ENCODE data around the gene RPAP3.

The RPAP3 gene

GRCh38 chr12:47735649-47736048 lies 29.8 kb upstream of the RPAP3 start:
- no peak overlapping the region for H3K4me3 Mint-ChIP-seq
- ATAC-seq (no peak), DNase-seq (ENCODE audit: low spot score in 2 of 2) (no peak)
- peaks cover 16% of the 10 kb centered on the region for H3K4me1 Mint-ChIP-seq
- H3K36me3 Mint-ChIP-seq: no peaks in the 10 kb centered on the region
- no peaks in the 10 kb centered on the region for H3K9me3 Mint-ChIP-seq
- H3K27ac Mint-ChIP-seq: peak overlapping the region; percentile 72

- ATAC-seq (no peak), DNase-seq (ENCODE audit: low spot score in 2 of 2) (no peak)
- no peaks in the 10 kb centered on the region for H3K36me3 Mint-ChIP-seq
- H3K27ac Mint-ChIP-seq: peak overlapping the region; percentile 72
- no peak overlapping the region for H3K4me3 Mint-ChIP-seq
- no peaks in the 10 kb centered on the region for H3K9me3 Mint-ChIP-seq
- H3K4me1 Mint-ChIP-seq: peaks cover 9% of the 10 kb centered on the region
Observed at GRCh38 chr12:47734725-47735480, 29.1 kb upstream of the RPAP3 start.

DNA sequence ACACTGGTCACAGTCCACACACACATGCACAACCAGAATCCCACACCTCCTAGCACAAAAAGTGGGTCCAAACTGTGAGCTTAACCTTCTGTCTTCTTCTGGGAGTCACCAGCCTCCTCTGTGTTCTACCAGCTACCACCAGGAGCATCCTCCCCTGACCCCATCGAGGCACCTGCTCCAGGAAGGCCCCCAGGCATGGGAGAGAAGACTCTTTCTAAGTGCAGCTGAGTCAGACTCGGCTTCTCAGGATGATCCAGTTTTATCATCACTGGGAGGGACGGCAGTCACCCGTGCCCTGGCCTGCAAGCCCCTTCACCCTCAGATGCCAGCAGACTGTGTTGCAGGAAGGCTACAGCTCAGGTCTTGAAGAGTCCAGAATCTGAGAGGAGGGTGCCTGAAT lies 27.3 kb upstream of the RPAP3 start:
- Mint-ChIP-seq H3K9me3 (no peaks in the 10 kb centered on the region), H3K4me1 (peaks cover 4% of the 10 kb centered on the region), H3K36me3 (no peaks in the 10 kb centered on the region), H3K27ac (peak overlapping the region; percentile 60), H3K4me3 (no peak overlapping the region)
- no peak for ATAC-seq
- no peak for DNase-seq (ENCODE audit: low spot score in 2 of 2)

DNA sequence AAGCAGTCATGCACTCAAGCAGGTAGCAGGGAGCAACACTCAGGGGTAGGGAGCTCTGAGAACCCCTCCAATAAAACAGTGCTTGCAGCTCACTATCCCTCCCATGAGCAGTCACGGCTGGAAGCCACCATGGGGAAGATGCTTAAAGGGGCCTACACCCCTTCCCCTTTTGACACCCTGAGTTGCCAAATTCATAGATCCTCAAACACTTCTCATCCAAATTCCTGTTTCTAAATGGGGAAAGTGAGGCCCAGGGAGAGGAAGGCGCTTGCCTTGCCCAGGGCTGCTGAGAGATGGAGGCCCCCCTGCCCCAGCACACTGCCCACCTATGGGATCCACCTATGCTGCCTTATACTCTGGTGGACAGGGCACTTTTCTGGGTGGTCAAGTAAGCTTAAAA lies 26.7 kb upstream of the RPAP3 start:
- Mint-ChIP-seq H3K27ac (peak overlapping the region; percentile 60), H3K4me1 (peaks cover 5% of the 10 kb centered on the region), H3K4me3 (no peak overlapping the region), H3K36me3 (no peaks in the 10 kb centered on the region), H3K9me3 (no peaks in the 10 kb centered on the region)
- ATAC-seq (no peak), DNase-seq (ENCODE audit: low spot score in 2 of 2) (no peak)

- no peak for ATAC-seq
- no peak overlapping the region for H3K27ac Mint-ChIP-seq
- no peaks in the 10 kb centered on the region for H3K36me3 Mint-ChIP-seq
- no peak for DNase-seq (ENCODE audit: low spot score in 2 of 2)
- no peak overlapping the region for H3K4me3 Mint-ChIP-seq
- H3K9me3 Mint-ChIP-seq: no peaks in the 10 kb centered on the region
- H3K4me1 Mint-ChIP-seq: peaks cover 5% of the 10 kb centered on the region
Observed at GRCh38 chr12:47731723-47732122, 25.9 kb upstream of the RPAP3 start.

DNA sequence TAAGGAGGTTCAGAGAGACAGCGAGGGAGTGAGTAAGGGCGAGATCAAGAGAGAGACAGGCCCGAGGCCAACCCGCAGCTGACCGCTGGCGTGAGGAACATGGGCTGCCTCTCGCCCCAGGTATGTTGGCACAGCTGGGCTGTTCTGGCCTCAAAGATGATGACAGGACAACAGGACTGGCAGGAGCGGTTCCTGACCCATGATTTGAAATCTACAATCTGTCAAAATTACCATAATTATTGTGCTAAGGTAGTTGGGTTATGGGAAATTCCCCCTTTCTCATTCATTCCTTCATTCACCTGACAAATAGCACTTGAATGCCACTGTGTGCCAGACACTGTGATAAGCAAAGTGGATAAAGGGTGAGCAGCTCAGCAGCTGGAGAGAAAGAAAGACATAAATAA lies 24.5 kb upstream of the RPAP3 start:
- H3K4me1 Mint-ChIP-seq: peaks cover 5% of the 10 kb centered on the region
- H3K36me3 Mint-ChIP-seq: no peaks in the 10 kb centered on the region
- no peak for ATAC-seq
- DNase-seq (ENCODE audit: low spot score in 2 of 2): no peak
- H3K27ac Mint-ChIP-seq: no peak overlapping the region
- H3K9me3 Mint-ChIP-seq: no peaks in the 10 kb centered on the region
- H3K4me3 Mint-ChIP-seq: no peak overlapping the region

GRCh38 chr12:47729233-47729632 lies 23.4 kb upstream of the RPAP3 start:
- Mint-ChIP-seq H3K4me3 (no peak overlapping the region), H3K36me3 (no peaks in the 10 kb centered on the region), H3K27ac (peak overlapping the region; percentile 86), H3K9me3 (no peaks in the 10 kb centered on the region), H3K4me1 (peaks cover 5% of the 10 kb centered on the region)
- ATAC-seq (no peak), DNase-seq (ENCODE audit: low spot score in 2 of 2) (no peak)

DNA sequence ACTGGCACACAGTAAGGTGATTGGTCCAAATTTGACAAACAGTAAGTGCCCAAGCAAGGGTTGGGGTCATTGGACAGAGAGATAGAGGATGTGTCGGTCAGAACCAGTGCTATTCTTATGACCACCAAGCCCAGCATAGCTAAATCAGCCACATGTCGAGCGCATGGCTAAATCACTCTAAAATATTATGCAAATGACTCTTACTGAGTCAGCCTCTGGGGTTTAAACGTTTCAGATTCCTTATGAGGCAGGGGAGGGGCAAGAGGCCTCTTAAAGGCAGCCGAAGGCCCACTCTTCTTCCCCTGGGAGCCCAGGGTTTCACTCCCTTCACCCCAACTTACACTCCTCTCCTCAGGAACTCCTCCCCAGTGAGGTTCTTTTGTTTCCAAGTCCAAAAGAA lies 20.1 kb upstream of the RPAP3 start:
- Mint-ChIP-seq H3K36me3 (no peaks in the 10 kb centered on the region), H3K4me3 (no peak overlapping the region), H3K4me1 (peaks cover 35% of the 10 kb centered on the region), H3K27ac (no peak overlapping the region), H3K9me3 (no peaks in the 10 kb centered on the region)
- no peak for DNase-seq (ENCODE audit: low spot score in 2 of 2)
- no peak for ATAC-seq

GRCh38 chr12:47725091-47725772 lies 19.4 kb upstream of the RPAP3 start, which contains the start of gene ENDOU:
Gene ENDOU, minus strand, starts transcription at chr12:47725490. Its CDS starts 77 bp downstream, at chr12:47725413.
- ATAC-seq (no peak), DNase-seq (ENCODE audit: low spot score in 2 of 2) (no peak)
- peaks cover 39% of the 10 kb centered on the region for H3K4me1 Mint-ChIP-seq
- no peak within 1 kb of the TSS for H3K4me3 Mint-ChIP-seq
- peak within 1 kb of the TSS; percentile 83 for H3K27ac Mint-ChIP-seq
- H3K9me3 Mint-ChIP-seq: no peaks in the 10 kb centered on the region
- H3K36me3 Mint-ChIP-seq: no peaks in the 10 kb centered on the region

DNA sequence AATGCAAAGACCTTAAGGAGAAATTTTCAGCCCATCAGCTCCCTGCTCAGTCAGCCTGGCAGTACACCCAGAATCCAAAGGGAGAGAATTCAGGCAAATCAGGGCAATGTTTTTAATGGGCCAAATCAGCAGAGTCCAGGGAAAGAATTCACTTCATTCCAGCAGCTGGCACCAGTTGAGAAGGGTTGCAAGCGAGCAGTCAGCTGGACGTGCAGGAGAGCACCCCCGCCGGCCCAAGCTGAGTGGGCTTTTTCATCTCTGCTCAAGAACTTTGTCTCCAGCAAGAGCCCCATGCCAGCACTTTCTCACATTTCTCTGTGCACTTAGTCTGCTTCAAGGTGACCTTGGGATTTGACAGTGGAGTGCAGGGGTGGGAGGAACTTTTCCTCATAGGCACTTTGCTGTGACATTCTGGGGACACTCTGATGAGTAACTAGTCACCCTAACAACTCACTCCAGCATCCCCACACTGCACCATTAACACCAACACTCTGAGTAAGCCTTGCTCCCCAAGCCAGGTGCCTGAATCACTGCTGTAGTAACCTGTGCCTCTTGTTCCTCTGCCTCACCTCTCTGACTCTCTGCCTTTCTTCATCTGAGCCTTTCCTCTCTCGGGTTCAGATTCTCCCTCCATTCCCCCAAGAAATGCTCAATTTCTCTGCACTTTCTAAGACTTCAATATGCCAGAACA lies 17.3 kb upstream of the RPAP3 start:
- no peaks in the 10 kb centered on the region for H3K36me3 Mint-ChIP-seq
- H3K9me3 Mint-ChIP-seq: no peaks in the 10 kb centered on the region
- ATAC-seq: peak; percentile 60
- H3K27ac Mint-ChIP-seq: peak overlapping the region; percentile 0
- no peak overlapping the region for H3K4me3 Mint-ChIP-seq
- no peak for DNase-seq (ENCODE audit: low spot score in 2 of 2)
- H3K4me1 Mint-ChIP-seq: peaks cover 35% of the 10 kb centered on the region

- Mint-ChIP-seq H3K36me3 (no peaks in the 10 kb centered on the region), H3K27ac (peak overlapping the region; percentile 0), H3K9me3 (no peaks in the 10 kb centered on the region), H3K4me3 (no peak overlapping the region), H3K4me1 (peaks cover 40% of the 10 kb centered on the region)
- ATAC-seq (no peak), DNase-seq (ENCODE audit: low spot score in 2 of 2) (no peak)
Observed at GRCh38 chr12:47722136-47722834, 16.5 kb upstream of the RPAP3 start.

DNA sequence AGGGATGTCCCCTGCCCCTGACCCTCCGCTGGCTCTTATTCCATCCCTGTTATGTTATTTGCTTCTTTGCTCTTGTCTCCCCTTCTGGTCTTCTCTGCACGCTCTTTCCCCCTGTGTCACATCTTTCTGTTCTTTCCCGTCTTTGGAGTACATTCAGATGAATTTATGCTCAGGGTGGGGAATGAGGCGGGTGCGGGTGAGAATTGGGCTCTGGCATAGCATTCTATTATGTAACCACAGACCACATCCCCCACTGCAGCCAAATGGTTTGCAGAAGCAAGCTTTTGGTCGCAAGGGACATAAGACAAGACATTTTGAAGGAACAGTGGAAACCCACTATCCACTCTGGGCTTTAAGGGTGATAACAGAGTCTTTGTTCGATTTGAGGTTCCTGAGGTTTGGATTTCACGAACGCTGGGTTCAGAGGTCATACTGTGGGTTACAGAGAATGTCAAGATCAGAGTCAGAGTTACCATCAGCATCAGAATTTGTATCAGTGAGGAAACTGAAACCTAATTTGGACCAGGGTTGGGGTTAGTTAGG lies 15.7 kb upstream of the RPAP3 start:
- Mint-ChIP-seq H3K9me3 (no peaks in the 10 kb centered on the region), H3K4me1 (peaks cover 40% of the 10 kb centered on the region), H3K27ac (peak overlapping the region; percentile 8), H3K36me3 (no peaks in the 10 kb centered on the region), H3K4me3 (peak overlapping the region; percentile 3)
- peak; percentile 75 for ATAC-seq
- peak in 1 of 2 donors; percentile 61 for DNase-seq (ENCODE audit: low spot score in 2 of 2)

GRCh38 chr12:47718531-47718930 lies 12.7 kb upstream of the RPAP3 start:
- DNase-seq (ENCODE audit: low spot score in 2 of 2): no peak
- H3K27ac Mint-ChIP-seq: no peak overlapping the region
- peaks cover 7% of the 10 kb centered on the region for H3K36me3 Mint-ChIP-seq
- no peak overlapping the region for H3K4me3 Mint-ChIP-seq
- no peak for ATAC-seq
- peaks cover 40% of the 10 kb centered on the region for H3K4me1 Mint-ChIP-seq
- no peaks in the 10 kb centered on the region for H3K9me3 Mint-ChIP-seq

- Mint-ChIP-seq H3K9me3 (no peaks in the 10 kb centered on the region), H3K36me3 (peaks cover 7% of the 10 kb centered on the region), H3K4me1 (peaks cover 35% of the 10 kb centered on the region), H3K27ac (peak overlapping the region; percentile 86), H3K4me3 (no peak overlapping the region)
- ATAC-seq (peak; percentile 46), DNase-seq (ENCODE audit: low spot score in 2 of 2) (no peak)
Observed at GRCh38 chr12:47717443-47718193, 11.8 kb upstream of the RPAP3 start.

All from stimulated activated effector memory CD8-positive, alpha-beta T cell treated with anti-CD3 and anti-CD28 coated beads, Interleukin-12 subunit alpha, Interleukin-12 subunit beta, amount 100 ng/mL, for 72 hours (primary cell).